ENCODE data around the gene ZNF789. TPM values are rescaled to one million over a fixed set of nuclear protein-coding genes. Genes with fewer than 3 reads are reported as not detected.

ZNF789 gene
- 14.0 and 15.1 TPM in 2 replicates for total RNA-seq (2021)
- long read RNA-seq, transcript ZNF789-210 (3 exons, 1,884 nt), result minor isoform, 6 of 35 reads
- long read RNA-seq, transcript ZNF789-201 (5 exons, 1,654 nt), result major isoform, 9 of 35 reads
- long read RNA-seq, partial matches to known transcripts, result 0 of 35 reads
- long read RNA-seq, other reads (novel, unspliced or antisense), result 15 of 35 reads

- Histone ChIP-seq H4K20me1 (ENCODE audit: control insufficient read depth, insufficient read depth, insufficient read length) (no peaks in the 10 kb centered on the region), H2BK5ac (ENCODE audit: insufficient read length, low read length) (no peak within 1 kb of the TSS), H3K4ac (ENCODE audit: low read depth, low read length) (no peak within 1 kb of the TSS)
These were observed at the start of gene ZNF789 for GRCh38 chr7:99472561-99473314. TSS of gene ZNF789 (plus strand) at chr7:99472890. CDS start at chr7:99476457, 3,567 bp downstream.

More at GRCh38 chr7:99472561-99473314, at the start of gene ZNF789:
- no peak for TF ChIP-seq CTCF (conservative IDR thresholded peaks at IDR 0.05)
- peaks cover 10 to 24% of the 10 kb centered on the region in 2 experiments for H3K4me1 Mint-ChIP-seq
- H3K27ac Mint-ChIP-seq, result peak within 1 kb of the TSS; percentile 98 to 99 (median 98)
- Histone ChIP-seq H4K91ac (ENCODE audit: insufficient read length, low read depth, low read length) (no peak within 1 kb of the TSS), H2BK15ac (ENCODE audit: low read depth, low read length) (no peak within 1 kb of the TSS), H3K56ac (ENCODE audit: insufficient read length, low read depth, low read length) (no peak within 1 kb of the TSS), H3T11ph (ENCODE audit: low read length) (no peak within 1 kb of the TSS), H3K18ac (ENCODE audit: insufficient read length, low read depth, low read length) (peak within 1 kb of the TSS; percentile 5), H3K14ac (ENCODE audit: insufficient read depth, low read length) (peak within 1 kb of the TSS; percentile 2; the same call in 1 of the 2 replicates), H3K79me2 (ENCODE audit: insufficient read depth, low read length) (peaks cover 17% of the 10 kb centered on the region; the same call in 1 of the 2 replicates), H2BK20ac (ENCODE audit: low read depth, low read length, poor library complexity, severe bottlenecking) (no peak within 1 kb of the TSS), H3K23me2 (ENCODE audit: insufficient read length, low read depth, low read length, poor library complexity, severe bottlenecking) (peaks cover 5% of the 10 kb centered on the region), H2AFZ (ENCODE audit: low read length) (no peak within 1 kb of the TSS), H3K27me3 (ENCODE audit: insufficient read depth, low read length) (no peaks in the 10 kb centered on the region), H3K4me1 (ENCODE audit: insufficient read depth, low read length) (no peaks in the 10 kb centered on the region; the same call in 1 of the 2 replicates), H3K4me2 (ENCODE audit: insufficient read depth, insufficient read length, low read length) (peak within 1 kb of the TSS; percentile 94), H4K5ac (ENCODE audit: insufficient read length, low read depth, low read length) (no peak within 1 kb of the TSS), H2AK5ac (ENCODE audit: insufficient read length, low read length) (no peak within 1 kb of the TSS), H3K23ac (ENCODE audit: insufficient read length, low read depth, low read length) (no peak within 1 kb of the TSS), H3K79me1 (ENCODE audit: insufficient read depth, low read depth, low read length, poor library complexity, severe bottlenecking) (peaks cover 12% of the 10 kb centered on the region), H4K8ac (replicated peaks; ENCODE audit: insufficient read length, low read depth, low read length) (no peak within 1 kb of the TSS), H2BK12ac (ENCODE audit: insufficient read length, low read depth, low read length) (no peak within 1 kb of the TSS), H3K9me3 (ENCODE audit: control insufficient read depth, low read depth, low read length) (no peaks in the 10 kb centered on the region), H3K9ac (ENCODE audit: extremely low read depth, insufficient read length, low read length) (peak within 1 kb of the TSS; percentile 80), H2BK120ac (ENCODE audit: low read depth, low read length, poor library complexity, severe bottlenecking) (no peak within 1 kb of the TSS), H3K27ac (ENCODE audit: insufficient read length, low read depth, low read length) (peak within 1 kb of the TSS; percentile 12)
- H3K36me3 Mint-ChIP-seq (ENCODE audit: insufficient read depth in 1 of 3, low read depth in 3 of 3), result peaks cover 8 to 14% (median 12%) of the 10 kb centered on the region in 3 experiments
- H3K4me3 Mint-ChIP-seq, result peak within 1 kb of the TSS; percentile 96
- DNase-seq, result peak; percentile 98
- peaks cover 2% of the 10 kb centered on the region for H3K27me3 Mint-ChIP-seq (ENCODE audit: low read depth)
- no peaks in the 10 kb centered on the region; a peak in 1 of 5 replicates for H3K9me3 Mint-ChIP-seq
- no CpG with 5 or more reads among the region's 56 CpGs for WGBS (ENCODE audit: extremely low coverage, insufficient read length, low lambda C conversion rate)

Measured in H9 (cell line).